HL-60 (cell line): Measurements from ENCODE around the gene IRAG1.

Experiments used
- CTCF ChIP-seq: IDR thresholded peaks from one replicate; pipeline ENCODE4 v1.5.1; 2011; ENCODE audit warnings: low read length, control low read depth, inconsistent platforms; ENCODE audit not compliant: insufficient read depth
- GABPA ChIP-seq: IDR thresholded peaks from 2 replicates; pipeline ENCODE4 v1.6.1; 2012; ENCODE audit warnings: low read depth
- POLR2AphosphoS5 ChIP-seq: IDR thresholded peaks from 2 replicates; pipeline ENCODE4 v1.6.1; 2012; ENCODE audit warnings: low read depth
- REST ChIP-seq: IDR thresholded peaks from 2 replicates; pipeline ENCODE4 v1.6.1; 2012; ENCODE audit warnings: low read depth; ENCODE audit not compliant: insufficient replicate concordance

GRCh38 chr11:10728154-10728553, 34.6 kb upstream of the IRAG1 start:
- no peak for TF ChIP-seq CTCF
- no peak for TF ChIP-seq POLR2AphosphoS5
- TF ChIP-seq REST = no peak
- TF ChIP-seq GABPA = no peak
